ENCODE results near the gene RNF220. TPM values are rescaled to one million over a fixed set of nuclear protein-coding genes. Genes with fewer than 3 reads are reported as not detected.

RNF220 gene
- total and polyA plus RNA-seq, 2 donors (not counting 3 experiments of a cell fraction or from before 2014, with no cell fraction given), result 62.7 to 66.6 TPM

DNA sequence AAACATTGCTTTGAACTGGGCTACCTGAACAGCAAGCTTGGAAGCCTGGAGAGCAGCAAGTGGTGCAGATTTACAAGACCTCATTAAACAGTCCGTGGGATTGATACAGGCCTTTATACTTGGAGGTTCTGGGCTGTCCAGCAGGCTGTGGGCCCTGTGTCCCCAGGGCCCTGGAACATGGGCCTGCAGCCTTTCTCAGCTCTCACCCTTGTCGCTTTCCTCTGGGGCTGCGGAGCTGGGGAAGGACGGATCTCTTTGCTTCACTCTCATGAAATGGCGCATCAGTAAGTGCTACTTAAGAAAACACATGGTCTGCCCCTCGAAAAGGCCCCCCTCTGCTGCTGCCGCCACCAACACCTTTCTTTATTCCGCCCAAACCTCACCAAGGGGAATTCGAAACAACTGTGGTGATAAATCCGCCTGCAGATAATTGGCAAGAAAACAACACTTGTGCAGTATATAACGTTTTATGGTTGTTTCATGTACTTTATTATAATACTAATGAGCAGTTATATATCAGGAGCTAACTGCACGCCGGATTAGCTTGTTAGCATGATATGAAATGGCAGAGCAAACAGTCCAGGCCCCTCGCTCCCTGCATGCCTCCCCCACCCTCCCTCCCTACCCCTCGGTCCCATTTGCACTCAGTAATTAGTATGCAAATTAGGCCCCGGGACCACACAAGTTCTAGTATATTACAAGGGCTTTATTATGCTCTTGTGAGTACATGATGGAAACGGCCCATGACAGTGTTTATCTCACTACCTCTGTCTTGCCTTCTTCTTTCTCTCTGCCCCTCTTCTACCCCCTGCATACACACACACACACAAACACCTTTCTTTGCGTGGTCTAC is 131.5 kb downstream of the RNF220 start:
- H3K9me3 ChIP-seq (replicated peaks; ENCODE audit: control insufficient read depth, insufficient read depth, low read length), result no peaks in the 10 kb centered on the region
- H3K79me2 ChIP-seq (ENCODE audit: control insufficient read depth, insufficient read depth, low read length), result no peaks in the 10 kb centered on the region
- no peaks in the 10 kb centered on the region for H4K20me1 ChIP-seq (replicated peaks; ENCODE audit: control insufficient read depth, extremely low read depth, insufficient read depth, low read length)
- H2AFZ ChIP-seq (ENCODE audit: low read depth, low read length), result no peak overlapping the region
- no peak overlapping the region for H3K27ac ChIP-seq (ENCODE audit: insufficient read depth, low read depth, low read length)
- no peak for FAIRE-seq
- no peaks in the 10 kb centered on the region for H3K36me3 ChIP-seq (ENCODE audit: control insufficient read depth in 2 of 2, extremely low read depth in 1 of 2, insufficient read depth in 2 of 2, low read length in 2 of 2)
- DNase-seq (ENCODE audit: low read depth, low spot score), result no peak
- POLR2A ChIA-PET, result no interaction called here
- CTCF ChIA-PET, result interaction anchor here (1.0 kb wide), 1 partner anchor 58 kb away, joined by 3 read pairs; no protein-coding TSS in a partner anchor
- no peak overlapping the region for H3K4me3 ChIP-seq (replicated peaks in 1 of 3; ENCODE audit: insufficient read depth in 1 of 3, low read depth in 1 of 3, low read length in 3 of 3)
- H3K4me1 ChIP-seq (ENCODE audit: control insufficient read depth, extremely low read depth, insufficient read depth, low read length), result no peaks in the 10 kb centered on the region
- dilution Hi-C loops (cut with MboI; ENCODE audit: extremely low pct_ligation_motif_present, low sequenced_read_pairs), result no loop called here
- H3K9ac ChIP-seq (replicated peaks; ENCODE audit: extremely low read depth, insufficient read depth, low read length), result no peak overlapping the region
- no TSS peak for BruUV-seq (replicated peaks)
- intact Hi-C loops (cut with micrococcal nuclease), result no loop called here
- H3K4me2 ChIP-seq (ENCODE audit: insufficient read depth, low read length), result no peak overlapping the region
- H3K9me1 ChIP-seq (replicated peaks; ENCODE audit: control insufficient read depth, extremely low read depth, insufficient read depth, low read length), result no peaks in the 10 kb centered on the region
- peaks cover 0 to 4% of the 10 kb centered on the region in 2 experiments for H3K27me3 ChIP-seq (ENCODE audit: control insufficient read depth in 2 of 2, insufficient read depth in 2 of 2, low read length in 2 of 2)
- TF ChIP-seq, protein P1, sequence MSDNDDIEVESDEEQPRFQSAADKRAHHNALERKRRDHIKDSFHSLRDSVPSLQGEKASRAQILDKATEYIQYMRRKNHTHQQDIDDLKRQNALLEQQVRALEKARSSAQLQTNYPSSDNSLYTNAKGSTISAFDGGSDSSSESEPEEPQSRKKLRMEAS (IDR thresholded peaks at IDR 0.05; ENCODE audit: insufficient read depth, insufficient read length), result no peak
- TF ChIP-seq JUN (IDR thresholded peaks at IDR 0.05; ENCODE audit: borderline replicate concordance, insufficient read depth, insufficient read length, low read depth) (no peak), FOS (IDR thresholded peaks at IDR 0.05; ENCODE audit: borderline replicate concordance, insufficient read depth, low read length) (no peak), GATA2 (IDR thresholded peaks at IDR 0.05; ENCODE audit: insufficient read depth, insufficient read length, low read depth, low read length) (no peak), EZH2 (IDR thresholded peaks at IDR 0.05; ENCODE audit: borderline replicate concordance, low read depth, low read length, severe bottlenecking) (no peak), POLR2A (IDR thresholded peaks at IDR 0.05; ENCODE audit: low read depth, low read length) (no peak), POLR2AphosphoS5 (IDR thresholded peaks at IDR 0.05; ENCODE audit: insufficient read depth, low read depth, low read length) (no peak), MYC (IDR thresholded peaks at IDR 0.05; ENCODE audit: low read depth, low read length) (no peak)
- TF ChIP-seq, protein P2, sequence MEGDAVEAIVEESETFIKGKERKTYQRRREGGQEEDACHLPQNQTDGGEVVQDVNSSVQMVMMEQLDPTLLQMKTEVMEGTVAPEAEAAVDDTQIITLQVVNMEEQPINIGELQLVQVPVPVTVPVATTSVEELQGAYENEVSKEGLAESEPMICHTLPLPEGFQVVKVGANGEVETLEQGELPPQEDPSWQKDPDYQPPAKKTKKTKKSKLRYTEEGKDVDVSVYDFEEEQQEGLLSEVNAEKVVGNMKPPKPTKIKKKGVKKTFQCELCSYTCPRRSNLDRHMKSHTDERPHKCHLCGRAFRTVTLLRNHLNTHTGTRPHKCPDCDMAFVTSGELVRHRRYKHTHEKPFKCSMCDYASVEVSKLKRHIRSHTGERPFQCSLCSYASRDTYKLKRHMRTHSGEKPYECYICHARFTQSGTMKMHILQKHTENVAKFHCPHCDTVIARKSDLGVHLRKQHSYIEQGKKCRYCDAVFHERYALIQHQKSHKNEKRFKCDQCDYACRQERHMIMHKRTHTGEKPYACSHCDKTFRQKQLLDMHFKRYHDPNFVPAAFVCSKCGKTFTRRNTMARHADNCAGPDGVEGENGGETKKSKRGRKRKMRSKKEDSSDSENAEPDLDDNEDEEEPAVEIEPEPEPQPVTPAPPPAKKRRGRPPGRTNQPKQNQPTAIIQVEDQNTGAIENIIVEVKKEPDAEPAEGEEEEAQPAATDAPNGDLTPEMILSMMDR (IDR thresholded peaks at IDR 0.05; ENCODE audit: extremely low read depth in 1 of 2, insufficient read depth in 1 of 2, low read depth in 1 of 2, low read length in 2 of 2), result no peak
